PFSK-1 (cell line): ENCODE data around the gene ETDC.

ENCODE experiments used
- POLR2AphosphoS5 ChIP-seq: IDR thresholded peaks from 2 replicates; pipeline ENCODE4 v1.6.1; 2012; ENCODE audit warnings: low read depth, mild to moderate bottlenecking, control low read depth, low read length, moderate library complexity
- REST ChIP-seq, 2 experiments: IDR thresholded peaks; 2 replicates each; pipeline versions ENCODE4 v1.6.1 to v1.8.0; 2011 to 2012; ENCODE audit warnings: low read depth in 2 of 2, low read length in 2 of 2, control low read depth in 1 of 2, inconsistent platforms in 1 of 2, mild to moderate bottlenecking in 1 of 2, moderate library complexity in 1 of 2; ENCODE audit not compliant: insufficient read depth in 1 of 2

- TF ChIP-seq POLR2AphosphoS5 (no peak), REST (IDR thresholded peaks at IDR 0.05; ENCODE audit: insufficient read depth in 1 of 2, low read depth in 2 of 2, low read length in 2 of 2) (no peak)
These were observed 13.4 kb upstream of the ETDC start for GRCh38 chrX:135295944-135296305.
